Keratinocyte (primary cell): Measurements from ENCODE around the gene SF3B2.

Experiments used
- CTCF ChIP-seq, 3 experiments: IDR thresholded peaks in 1 of 3; conservative IDR thresholded peaks in 1 of 3; optimal IDR thresholded peaks in 1 of 3; 2 replicates in 2 of 3; 3 replicates in 1 of 3; pipeline versions ENCODE3 to v1.5.1; 2011; ENCODE audit warnings: low read length in 3 of 3, mild to moderate bottlenecking in 3 of 3, moderate library complexity in 2 of 3, control low read depth in 1 of 3, inconsistent platforms in 1 of 3; ENCODE audit not compliant: insufficient read depth in 2 of 3; ENCODE audit errors: extremely low read depth in 1 of 3
- EZH2 ChIP-seq: IDR thresholded peaks from one replicate; pipeline ENCODE4 v1.6.1; 2012; ENCODE audit warnings: inconsistent platforms, mild to moderate bottlenecking, low read length, moderate library complexity

GRCh38 chr11:66047541-66048365 lies 4.4 kb upstream of the SF3B2 start:
- TF ChIP-seq CTCF (optimal IDR thresholded peaks at IDR 0.05 in 1 of 3, IDR thresholded peaks at IDR 0.05 in 1 of 3, conservative IDR thresholded peaks at IDR 0.05 in 1 of 3; ENCODE audit: extremely low read depth in 1 of 3, insufficient read depth in 2 of 3, low read length in 3 of 3) (no peak), EZH2 (no peak)
